IMR-90 (cell line): Measurements from ENCODE around the gene UBL3. TPM values are rescaled to one million over a fixed set of nuclear protein-coding genes. Genes with fewer than 3 reads are reported as not detected.

Experiments
- ATAC-seq: fragments of 200-7000 bp; cut with Tn5 transposase; 2 replicates; pipeline ENCODE4 v1.9.1; 2020; ENCODE audit warnings: low read depth, mild to moderate bottlenecking, moderate library complexity
- BruUV-seq: library from RNA; stranded (reverse); fragments of 400-500 nt; replicated peaks from 2 replicates; lab custom pipeline; 2021; lab: Mats Ljungman, UMichigan
- CTCF ChIA-PET: fragments of 300-600 bp; formaldehyde crosslinking; extraction: SDS; loops from one replicate; lab custom pipeline; 2021; ENCODE audit warnings: antibody characterized with exemption; lab: Yijun Ruan, JAX
- POLR2A ChIA-PET: fragments of 300-600 bp; sonication (Branson Sonifier 250); formaldehyde crosslinking; loops from one replicate; lab custom pipeline; 2022; ENCODE audit warnings: antibody characterized with exemption; ENCODE audit not compliant: unreplicated experiment; lab: Charles Lee
- DNase-seq: peaks from one replicate; pipeline ENCODE4 v3.0.0; 2013
- H2AFZ ChIP-seq: replicated peaks from 2 replicates; pipeline ENCODE3; 2013; ENCODE audit warnings: low read length, mild to moderate bottlenecking; ENCODE audit not compliant: poor library complexity
- H2AK5ac ChIP-seq: 2 replicates; pipeline ENCODE4 v1.6.1; 2013; ENCODE audit warnings: low read depth, low read length, inconsistent platforms
- H2AK9ac ChIP-seq: replicated peaks from 2 replicates; pipeline ENCODE3; 2013; ENCODE audit warnings: mild to moderate bottlenecking, low read depth, low read length, moderate library complexity; ENCODE audit not compliant: poor library complexity
- H2BK120ac ChIP-seq: 2 replicates; pipeline ENCODE4 v1.6.1; 2013; ENCODE audit warnings: low read depth, low read length, inconsistent platforms
- H2BK15ac ChIP-seq: 3 replicates; pipeline ENCODE4 v1.6.1; 2013; ENCODE audit warnings: low read depth, low read length, inconsistent platforms
- H2BK20ac ChIP-seq: 2 replicates; pipeline ENCODE4 v1.6.1; 2013; ENCODE audit warnings: low read depth, mild to moderate bottlenecking, inconsistent platforms, low read length, moderate library complexity
- H2BK5ac ChIP-seq: 2 replicates; pipeline ENCODE4 v1.6.1; 2013; ENCODE audit warnings: mild to moderate bottlenecking, low read depth, low read length, inconsistent platforms; ENCODE audit not compliant: poor library complexity, severe bottlenecking
- H3K14ac ChIP-seq: replicated peaks from 2 replicates; pipeline ENCODE4 v1.6.1; 2013; ENCODE audit warnings: low read depth, low read length, inconsistent platforms
- H3K18ac ChIP-seq: 2 replicates; pipeline ENCODE4 v1.6.1; 2013; ENCODE audit warnings: low read depth, low read length, control low read depth
- H3K23ac ChIP-seq: 2 replicates; pipeline ENCODE4 v1.6.1; 2013; ENCODE audit warnings: low read depth, low read length, inconsistent platforms
- H3K27ac ChIP-seq: 2 replicates; pipeline ENCODE4 v1.5.1; 2013; ENCODE audit warnings: mild to moderate bottlenecking, control low read depth, low read length; ENCODE audit not compliant: insufficient read depth
- H3K27me3 ChIP-seq: 2 replicates; pipeline ENCODE4 v1.6.1; 2013; ENCODE audit warnings: low read length; ENCODE audit not compliant: control insufficient read depth, insufficient read depth
- H3K36me3 ChIP-seq: 2 replicates; pipeline ENCODE4 v1.6.1; 2013; ENCODE audit warnings: low read length, mixed read lengths; ENCODE audit not compliant: control insufficient read depth, insufficient read depth
- H3K4ac ChIP-seq: 2 replicates; pipeline ENCODE4 v1.6.1; 2013; ENCODE audit warnings: low read depth, low read length, inconsistent platforms
- H3K4me1 ChIP-seq: 2 replicates; pipeline ENCODE4 v1.6.1; 2013; ENCODE audit warnings: low read length, mixed read lengths; ENCODE audit not compliant: control insufficient read depth, insufficient read depth
- H3K4me2 ChIP-seq: 2 replicates; pipeline ENCODE4 v1.6.1; 2013; ENCODE audit warnings: low read depth, mild to moderate bottlenecking, control low read depth, low read length, moderate library complexity
- H3K4me3 ChIP-seq: 2 replicates; pipeline ENCODE4 v1.5.1; 2013; ENCODE audit warnings: low read depth, mild to moderate bottlenecking, control low read depth, low read length, moderate library complexity; ENCODE audit not compliant: insufficient read depth
- H3K56ac ChIP-seq: 2 replicates; pipeline ENCODE4 v1.6.1; 2013; ENCODE audit warnings: low read length, inconsistent platforms; ENCODE audit not compliant: insufficient read depth; ENCODE audit errors: extremely low read depth
- H3K79me1 ChIP-seq, 2 experiments: 2 replicates each; pipeline ENCODE4 v1.6.1; 2013; ENCODE audit warnings: low read length in 2 of 2, inconsistent platforms in 1 of 2, low read depth in 1 of 2
- H3K9ac ChIP-seq: 2 replicates; pipeline ENCODE4 v1.6.1; 2013; ENCODE audit warnings: low read depth, low read length, control low read depth
- H3K9me1 ChIP-seq: 2 replicates; pipeline ENCODE4 v1.6.1; 2013; ENCODE audit warnings: low read length, inconsistent platforms; ENCODE audit not compliant: insufficient read depth
- H3K9me3 ChIP-seq: 2 replicates; pipeline ENCODE4 v1.6.1; 2013; ENCODE audit warnings: low read length; ENCODE audit not compliant: control insufficient read depth, insufficient read depth
- H4K20me1 ChIP-seq: 2 replicates; pipeline ENCODE4 v1.6.1; 2013; ENCODE audit warnings: low read length, inconsistent platforms; ENCODE audit not compliant: insufficient read depth
- H4K5ac ChIP-seq: 2 replicates; pipeline ENCODE4 v1.6.1; 2013; ENCODE audit warnings: mild to moderate bottlenecking, low read depth, low read length, control low read depth
- H4K8ac ChIP-seq, 2 experiments: 2 replicates each; pipeline ENCODE4 v1.6.1; 2013; ENCODE audit warnings: low read depth in 2 of 2, low read length in 2 of 2, control low read depth in 1 of 2, inconsistent platforms in 1 of 2
- H4K91ac ChIP-seq: 2 replicates; pipeline ENCODE4 v1.6.1; 2013; ENCODE audit warnings: low read depth, low read length, inconsistent platforms; ENCODE audit not compliant: insufficient read depth
- ELK1 ChIP-seq: fragments of 150-350 bp; IDR thresholded peaks from 2 replicates; pipeline ENCODE4 v1.6.1; 2016; ENCODE audit warnings: low read depth, mild to moderate bottlenecking, low read length, moderate library complexity, borderline replicate concordance
- POLR2A ChIP-seq: IDR thresholded peaks from 2 replicates; pipeline ENCODE4 v1.6.1; 2012; ENCODE audit warnings: mild to moderate bottlenecking, low read depth, low read length
- RAD21 ChIP-seq: IDR thresholded peaks from 2 replicates; pipeline ENCODE4 v1.6.1; 2012; ENCODE audit warnings: low read length, improper control_type of control experiment
- RCOR1 ChIP-seq: IDR thresholded peaks from 2 replicates; pipeline ENCODE4 v1.6.1; 2012; ENCODE audit warnings: mild to moderate bottlenecking, low read length, improper control_type of control experiment; ENCODE audit not compliant: insufficient replicate concordance
- WGBS, 2 experiments: methylation state at CpG; one replicate each; pipeline versions ENCODE4 v1.1.5 to v1.1.7; 2013; ENCODE audit warnings: missing lambda C conversion rate in 2 of 2; ENCODE audit not compliant: insufficient read length in 1 of 2; ENCODE audit errors: extremely low coverage in 2 of 2; 5-methylcytosine and 5-hydroxymethylcytosine counted together
- dilution Hi-C: fragments of 300-500 bp; cut with HindIII; formaldehyde crosslinking; loops from one replicate; pipeline ENCODE4 v1.14.3; 2018; ENCODE audit warnings: low sequenced_read_pairs; ENCODE audit not compliant: unreplicated experiment
- in situ Hi-C: fragments of 300-500 bp; cut with MboI; formaldehyde crosslinking; loops from 3 replicates; pipeline ENCODE4 v1.14.3; 2019; ENCODE audit warnings: low sequenced_read_pairs, inconsistent platforms, mixed read lengths
- intact Hi-C: fragments of 100-400 bp; cut with micrococcal nuclease; formaldehyde crosslinking; loops from 2 replicates; pipeline ENCODE4 v1.10.0; 2022
- polyA plus RNA-seq, 3 experiments: library from polyadenylated mRNA; depleted of rRNA; stranded (reverse); fragments of >200 nt; gene quantifications; 2 replicates each; pipeline ENCODE4 v1.2.3, GENCODE V29; 2012; ENCODE audit warnings: low replicate concordance in 1 of 3
- total RNA-seq: library from RNA; depleted of rRNA; stranded (reverse); fragments of >200 nt; gene quantifications from 2 replicates; pipeline ENCODE4 v1.2.3, GENCODE V29; 2012
- TF ChIP-seq, protein P1 (sequence below): conservative IDR thresholded peaks from 2 replicates; pipeline ENCODE4 v1.5.1; 2012; ENCODE audit warnings: mild to moderate bottlenecking, low read depth, low read length, improper control_type of control experiment

UBL3 gene
- total and polyA plus RNA-seq, 2 of the 4 experiments (the other 2 are of a cell fraction): 16.0 to 19.9 TPM

GRCh38 chr13:29799041-29799440 lies 51.4 kb downstream of the UBL3 start:
- ATAC-seq: no peak
- H3K36me3 ChIP-seq: no peaks in the 10 kb centered on the region
- no peak overlapping the region for H2BK120ac ChIP-seq
- no peak overlapping the region for H2BK15ac ChIP-seq
- no peak overlapping the region for H3K56ac ChIP-seq
- ChIA-PET POLR2A (interaction anchor here (0.6 kb wide), 1 partner anchor 17 kb away, joined by 19 read pairs; no protein-coding TSS in a partner anchor), CTCF (interaction anchor here (1.3 kb wide), 1 partner anchor 125 kb away, joined by 4 read pairs; no protein-coding TSS in a partner anchor)
- H2AFZ ChIP-seq: no peak overlapping the region
- H2BK20ac ChIP-seq: no peak overlapping the region
- peaks cover 7% of the 10 kb centered on the region; the same call in 1 of the 2 replicates for H3K4me1 ChIP-seq
- H3K4me2 ChIP-seq: no peak overlapping the region
- H3K9ac ChIP-seq: no peak overlapping the region
- no peak overlapping the region for H3K18ac ChIP-seq
- no peak for TF ChIP-seq ELK1
- TF ChIP-seq, protein P1, sequence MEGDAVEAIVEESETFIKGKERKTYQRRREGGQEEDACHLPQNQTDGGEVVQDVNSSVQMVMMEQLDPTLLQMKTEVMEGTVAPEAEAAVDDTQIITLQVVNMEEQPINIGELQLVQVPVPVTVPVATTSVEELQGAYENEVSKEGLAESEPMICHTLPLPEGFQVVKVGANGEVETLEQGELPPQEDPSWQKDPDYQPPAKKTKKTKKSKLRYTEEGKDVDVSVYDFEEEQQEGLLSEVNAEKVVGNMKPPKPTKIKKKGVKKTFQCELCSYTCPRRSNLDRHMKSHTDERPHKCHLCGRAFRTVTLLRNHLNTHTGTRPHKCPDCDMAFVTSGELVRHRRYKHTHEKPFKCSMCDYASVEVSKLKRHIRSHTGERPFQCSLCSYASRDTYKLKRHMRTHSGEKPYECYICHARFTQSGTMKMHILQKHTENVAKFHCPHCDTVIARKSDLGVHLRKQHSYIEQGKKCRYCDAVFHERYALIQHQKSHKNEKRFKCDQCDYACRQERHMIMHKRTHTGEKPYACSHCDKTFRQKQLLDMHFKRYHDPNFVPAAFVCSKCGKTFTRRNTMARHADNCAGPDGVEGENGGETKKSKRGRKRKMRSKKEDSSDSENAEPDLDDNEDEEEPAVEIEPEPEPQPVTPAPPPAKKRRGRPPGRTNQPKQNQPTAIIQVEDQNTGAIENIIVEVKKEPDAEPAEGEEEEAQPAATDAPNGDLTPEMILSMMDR: no peak
- TF ChIP-seq RAD21: no peak
- no peak for TF ChIP-seq RCOR1
- TF ChIP-seq POLR2A: no peak
- no peak for DNase-seq
- no peak overlapping the region for H4K8ac ChIP-seq
- no peak overlapping the region for H3K14ac ChIP-seq
- H4K20me1 ChIP-seq: peaks cover 37% of the 10 kb centered on the region
- H3K27ac ChIP-seq: no peak overlapping the region
- peaks cover 22 to 55% of the 10 kb centered on the region in 2 experiments for H3K79me1 ChIP-seq
- in situ Hi-C loops: no loop called here
- intact Hi-C loops: no loop called here
- no peak overlapping the region for H3K4ac ChIP-seq
- H4K5ac ChIP-seq: no peak overlapping the region
- H2AK9ac ChIP-seq: no peak overlapping the region
- no peak overlapping the region for H2AK5ac ChIP-seq
- no peak overlapping the region for H3K4me3 ChIP-seq
- H3K23ac ChIP-seq: no peak overlapping the region
- no TSS peak for BruUV-seq
- dilution Hi-C loops: no loop called here
- no peaks in the 10 kb centered on the region for H3K27me3 ChIP-seq
- no peak overlapping the region for H4K91ac ChIP-seq
- no CpG with 5 or more reads among the region's 2 CpGs for WGBS, 2 experiments
- H2BK5ac ChIP-seq: no peak overlapping the region
- no peaks in the 10 kb centered on the region for H3K9me1 ChIP-seq
- no peaks in the 10 kb centered on the region for H3K9me3 ChIP-seq
